ENCODE measurements around the gene ATAD2B.

The ATAD2B gene

DNA sequence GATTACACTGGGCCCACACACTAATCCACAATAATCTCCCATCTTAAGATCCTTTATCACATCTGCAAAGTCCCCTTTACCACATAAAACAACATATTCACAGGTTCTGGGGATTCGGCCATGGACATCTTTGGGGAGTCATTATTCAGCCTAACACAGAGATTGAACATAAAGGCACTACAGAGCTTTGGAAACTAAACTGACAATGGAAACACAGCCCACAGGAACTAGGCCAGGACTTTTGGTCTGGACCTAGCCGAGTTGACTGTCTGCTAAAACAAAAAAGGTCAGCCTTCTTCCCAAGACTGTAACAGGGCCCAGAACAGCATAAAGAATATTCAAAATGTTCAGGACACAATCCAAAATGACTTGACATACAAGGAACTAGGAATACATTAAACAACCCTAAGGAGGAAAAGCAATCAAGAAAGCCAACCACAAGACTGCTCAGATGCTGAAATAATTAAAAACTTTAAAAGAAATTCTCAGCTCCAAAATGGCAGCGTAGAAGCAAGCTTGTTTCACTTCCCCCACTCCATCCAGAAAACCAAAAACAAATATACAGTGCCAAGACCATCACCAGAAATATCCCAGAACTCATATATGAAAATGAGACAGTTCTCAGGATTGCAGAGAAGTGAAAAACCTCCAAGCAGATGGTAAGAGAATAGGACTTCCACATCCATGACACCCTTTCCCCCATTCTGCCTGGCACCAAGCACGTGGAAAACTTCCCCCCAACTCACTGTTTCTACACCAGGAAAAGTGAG, 207.8 kb downstream of the ATAD2B start:
- TF ChIP-seq CTCF (IDR thresholded peaks at IDR 0.05) (no peak), ZFX (IDR thresholded peaks at IDR 0.05; ENCODE audit: borderline replicate concordance) (no peak)
- no peak overlapping the region for H3K27ac ChIP-seq

DNA sequence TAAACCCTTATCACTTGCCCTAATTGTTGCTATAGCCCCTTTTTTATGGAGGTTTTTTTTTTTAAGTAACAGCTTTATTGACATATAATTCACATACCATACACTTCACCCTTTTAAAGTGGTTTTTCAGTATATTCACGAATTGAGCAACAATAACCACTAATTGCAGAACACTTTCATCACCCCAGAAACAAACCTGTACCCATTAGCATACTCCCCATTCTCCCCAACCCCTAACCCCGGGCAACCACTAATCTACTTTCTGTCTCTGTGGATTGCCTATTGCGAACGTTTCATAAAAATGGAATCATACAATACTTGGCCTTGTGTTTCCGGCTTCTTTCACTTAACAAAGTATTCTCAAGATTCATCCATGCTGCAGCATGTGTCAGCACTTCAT, 213.6 kb downstream of the ATAD2B start:
- TF ChIP-seq CTCF (IDR thresholded peaks at IDR 0.05) (no peak), ZFX (IDR thresholded peaks at IDR 0.05; ENCODE audit: borderline replicate concordance) (no peak)
- no peak overlapping the region for H3K27ac ChIP-seq

DNA sequence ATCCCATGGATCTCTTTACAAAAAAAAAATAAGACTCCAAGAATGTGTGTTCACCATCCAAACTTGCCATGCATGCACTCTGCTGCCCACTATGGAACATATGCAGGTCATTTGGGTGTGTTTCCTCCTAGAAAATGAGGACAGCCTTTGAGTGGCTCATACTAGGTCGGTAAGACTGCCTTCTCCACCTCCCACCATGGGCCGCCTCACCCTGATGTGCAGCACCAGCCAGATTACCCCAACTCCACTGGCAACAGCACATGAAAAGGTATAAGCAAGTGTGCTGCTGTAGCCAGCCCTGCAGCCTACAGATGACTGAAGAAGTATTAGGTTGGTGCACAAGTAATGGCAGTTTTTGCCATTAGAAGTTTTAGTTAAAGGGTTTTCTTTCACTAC, 214.2 kb downstream of the ATAD2B start:
- no peak for TF ChIP-seq CTCF (IDR thresholded peaks at IDR 0.05)
- no peak for TF ChIP-seq ZFX (IDR thresholded peaks at IDR 0.05; ENCODE audit: borderline replicate concordance)
- no peak overlapping the region for H3K27ac ChIP-seq

GRCh38 chr2:23711979-23712755, 214.8 kb downstream of the ATAD2B start:
- TF ChIP-seq CTCF (IDR thresholded peaks at IDR 0.05) (no peak), ZFX (IDR thresholded peaks at IDR 0.05; ENCODE audit: borderline replicate concordance) (no peak)
- no peak overlapping the region for H3K27ac ChIP-seq

DNA sequence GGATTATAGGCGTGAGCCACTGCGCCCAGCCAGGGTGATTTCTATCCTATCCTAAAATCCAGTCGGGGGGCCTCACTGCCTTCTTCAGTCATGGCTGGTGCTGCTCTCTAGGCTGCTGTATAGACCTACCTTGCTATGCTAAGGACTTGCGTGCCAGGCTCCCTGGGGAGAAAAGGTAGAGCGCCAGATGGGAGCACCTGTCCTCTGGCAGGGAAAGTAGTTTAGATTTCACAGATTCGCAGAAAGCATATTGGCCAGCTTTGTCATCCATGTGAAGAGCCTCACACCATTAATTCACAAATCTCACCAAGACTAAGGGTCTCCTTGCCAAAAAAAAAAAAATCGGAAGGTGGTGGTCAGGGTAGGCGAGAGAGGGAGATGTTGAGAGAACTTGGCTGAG, 217.6 kb downstream of the ATAD2B start:
- TF ChIP-seq CTCF (IDR thresholded peaks at IDR 0.05) (no peak), ZFX (IDR thresholded peaks at IDR 0.05; ENCODE audit: borderline replicate concordance) (no peak)
- no peak overlapping the region for H3K27ac ChIP-seq

- H3K27ac ChIP-seq, result no peak overlapping the region
- TF ChIP-seq CTCF (IDR thresholded peaks at IDR 0.05), result no peak
- no peak for TF ChIP-seq ZFX (IDR thresholded peaks at IDR 0.05; ENCODE audit: borderline replicate concordance)
These were observed 218.2 kb downstream of the ATAD2B start for GRCh38 chr2:23708771-23709170.

GRCh38 chr2:23707096-23707495, 219.8 kb downstream of the ATAD2B start:
- TF ChIP-seq ZFX (IDR thresholded peaks at IDR 0.05; ENCODE audit: borderline replicate concordance) (no peak), CTCF (IDR thresholded peaks at IDR 0.05) (no peak)
- no peak overlapping the region for H3K27ac ChIP-seq
